HG03457 (cell line): Measurements from ENCODE around the gene LRRC40.
"Not testable (repeated sequence)": the region's sequence is repeated elsewhere in the genome, so short reads cannot be mapped to it uniquely, and the experiment has no call there.

Experiments
- ATAC-seq: cut with Tn5 transposase; IDR thresholded peaks from one replicate; pipeline ENCODE4 v1.9.1; 2021; ENCODE audit warnings: moderate number of reproducible peaks; ENCODE audit not compliant: unreplicated experiment

The LRRC40 gene

GRCh38 chr1:70204139-70204538 lies 1.2 kb downstream of the LRRC40 start:
- no peak for ATAC-seq

DNA sequence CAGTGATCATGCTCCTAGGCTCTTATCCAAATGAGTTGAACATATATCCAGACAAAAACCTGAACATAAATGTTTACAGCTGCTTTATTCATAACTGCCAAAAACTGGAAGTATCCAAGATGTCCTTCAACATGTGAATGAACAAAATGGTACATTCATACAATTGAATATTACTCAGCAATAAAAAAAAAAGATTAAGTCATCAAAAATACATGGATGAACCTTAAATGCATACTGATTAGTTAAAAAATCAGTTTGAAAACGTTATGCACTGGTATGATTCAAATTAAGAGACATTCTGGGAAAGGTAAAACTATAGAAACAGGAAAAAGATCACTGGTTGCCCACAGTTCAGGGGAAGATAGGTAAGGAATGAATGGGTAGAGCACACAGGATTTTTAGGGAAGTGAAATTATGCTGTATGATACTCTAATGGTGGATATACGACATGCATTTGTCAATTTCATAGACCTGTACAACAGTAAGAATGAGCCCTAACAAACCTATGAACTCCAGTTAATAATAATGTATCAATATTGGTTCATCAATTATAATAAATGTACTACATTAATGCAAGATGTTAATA lies 3.1 kb downstream of the LRRC40 start:
- ATAC-seq: no peak

DNA sequence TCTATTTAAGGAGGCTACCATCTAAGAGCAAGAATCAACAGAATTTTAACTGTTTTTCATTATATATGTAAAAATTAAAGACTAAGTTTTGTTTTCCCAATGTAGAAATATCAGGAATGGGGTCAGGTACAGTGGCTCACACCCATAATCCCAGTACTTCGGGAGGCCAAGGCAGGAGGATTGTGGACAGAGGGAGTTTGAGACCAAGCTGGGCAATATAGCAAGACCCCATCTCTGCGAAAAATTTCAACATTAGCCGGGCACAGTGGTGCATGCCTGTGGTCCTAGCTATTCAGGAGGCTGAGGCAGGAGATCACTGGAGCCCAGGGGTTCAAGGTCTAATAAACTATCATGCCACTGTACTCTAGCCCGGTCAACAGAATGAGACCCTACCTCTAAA lies 5.3 kb downstream of the LRRC40 start:
- ATAC-seq: no peak

GRCh38 chr1:70196333-70196732 lies 9.0 kb downstream of the LRRC40 start:
- no peak for ATAC-seq

DNA sequence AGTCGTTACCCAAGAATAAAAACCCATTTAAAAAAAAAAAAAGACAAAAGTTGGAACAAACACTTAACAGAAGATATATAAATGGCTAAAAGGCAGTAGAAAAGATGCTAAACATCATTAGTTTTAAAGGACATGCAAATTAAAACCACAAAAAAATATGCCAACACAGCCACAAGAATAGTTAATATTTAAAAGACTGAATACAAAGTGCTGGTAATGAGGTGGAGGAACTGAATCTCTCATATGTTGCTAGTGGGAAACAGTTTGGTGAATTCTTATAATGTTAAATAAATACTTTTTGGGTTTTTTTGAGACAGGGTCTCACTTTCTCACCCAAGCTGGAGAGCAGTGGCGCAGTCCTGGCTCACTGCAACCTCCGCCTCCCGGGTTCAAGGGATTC lies 10.0 kb downstream of the LRRC40 start:
- ATAC-seq: peak; percentile 85

GRCh38 chr1:70194601-70195000 lies 10.8 kb downstream of the LRRC40 start:
- no peak for ATAC-seq

DNA sequence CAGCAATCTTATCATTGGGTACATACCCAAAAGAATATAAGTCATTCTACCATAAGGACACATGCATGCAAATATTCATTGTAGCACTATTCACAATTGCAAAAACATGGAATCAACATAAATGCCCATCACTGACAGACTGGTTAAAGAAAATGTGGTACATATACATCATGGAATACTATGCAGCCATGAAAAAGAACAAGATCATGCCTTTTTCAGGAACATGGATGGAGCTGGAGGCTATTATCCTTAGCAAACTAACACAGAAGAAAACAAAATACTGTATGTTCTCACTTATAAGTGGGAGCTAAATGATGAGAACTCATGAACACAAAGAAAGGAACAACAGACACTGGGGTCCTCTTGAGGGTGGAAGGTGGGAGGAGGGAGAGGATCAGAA lies 12.9 kb downstream of the LRRC40 start:
- ATAC-seq: not testable (repeated sequence)

- no peak for ATAC-seq
Measured at GRCh38 chr1:70190180-70190579, 15.2 kb downstream of the LRRC40 start.

DNA sequence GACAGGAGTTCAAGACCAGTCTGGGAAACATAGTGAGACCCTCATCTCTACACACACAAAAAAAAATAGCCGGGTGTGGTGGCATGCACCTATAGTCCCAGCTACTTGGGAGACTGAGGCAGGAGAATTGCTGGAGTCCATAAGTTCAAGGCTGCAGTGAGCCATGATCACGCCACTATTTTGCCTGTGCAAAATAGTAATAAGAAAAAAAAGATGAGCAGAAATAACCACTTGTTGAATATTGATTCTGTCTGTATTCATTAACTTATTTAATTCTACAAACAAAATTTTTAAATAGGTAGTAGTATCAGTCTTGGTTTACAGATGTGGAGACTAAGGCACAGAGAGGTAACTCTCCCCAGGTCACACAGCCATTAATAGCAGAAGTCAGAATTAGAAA lies 16.9 kb downstream of the LRRC40 start:
- no peak for ATAC-seq

GRCh38 chr1:70185181-70185580 lies 20.2 kb downstream of the LRRC40 start:
- not testable (repeated sequence) for ATAC-seq

GRCh38 chr1:70171512-70171911 lies 33.9 kb downstream of the LRRC40 start:
- ATAC-seq: no peak

DNA sequence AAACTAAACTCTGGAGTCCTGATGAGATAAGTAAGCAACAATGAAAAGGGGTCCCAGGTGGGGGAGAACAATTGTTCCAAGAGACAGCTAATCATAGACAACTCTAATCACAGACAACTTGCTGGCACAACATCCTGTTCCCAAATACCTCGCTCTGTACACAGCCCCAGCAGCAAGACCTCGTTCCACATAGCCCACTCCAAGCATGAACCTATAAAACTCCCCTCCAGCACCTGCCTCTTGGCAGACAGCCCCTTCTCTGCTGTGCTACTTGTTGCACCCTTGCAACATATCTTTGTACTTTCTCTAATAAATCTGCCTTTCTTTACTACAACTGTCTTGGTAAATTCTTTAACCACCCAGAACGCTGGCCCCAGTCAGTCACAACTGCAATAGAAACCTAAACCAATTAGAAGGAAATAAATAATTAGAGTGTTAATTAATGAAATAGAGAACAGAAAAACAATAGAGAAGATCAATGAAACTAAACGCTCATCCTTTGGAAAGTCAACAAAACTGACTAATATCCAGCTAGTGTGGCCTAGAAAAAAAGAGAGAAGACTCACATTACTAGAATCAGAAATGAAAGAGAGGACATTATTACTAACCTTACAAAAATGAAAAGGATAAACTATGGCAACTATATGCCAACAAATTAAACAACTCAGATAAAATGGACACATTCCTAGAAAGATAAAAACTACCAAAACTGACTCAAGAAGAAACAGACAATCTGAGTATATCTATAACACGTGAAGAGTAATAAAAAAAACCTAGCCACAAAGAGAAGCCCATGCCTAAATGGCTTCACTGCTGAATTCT lies 36.1 kb downstream of the LRRC40 start:
- no peak for ATAC-seq

GRCh38 chr1:70168283-70168682 lies 37.1 kb downstream of the LRRC40 start:
- ATAC-seq: no peak

DNA sequence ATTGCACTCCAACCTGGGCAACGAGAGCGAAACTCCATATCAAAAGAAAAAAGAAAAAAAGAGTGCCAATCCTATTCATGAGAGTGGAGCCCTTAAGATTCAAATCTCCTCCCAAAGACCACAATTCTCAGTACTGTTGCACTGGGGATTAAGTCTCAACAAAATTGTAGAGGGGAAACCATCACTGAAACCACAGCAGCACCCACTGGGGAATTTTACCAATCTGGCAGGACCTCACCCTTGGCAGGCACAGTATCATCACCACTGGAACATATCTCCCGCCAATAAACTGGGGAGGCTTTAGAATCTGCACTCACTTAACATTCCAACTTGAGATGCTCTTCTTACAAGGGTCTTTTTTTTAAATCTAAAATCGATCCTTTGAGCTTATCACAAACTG lies 41.0 kb downstream of the LRRC40 start:
- ATAC-seq: no peak

DNA sequence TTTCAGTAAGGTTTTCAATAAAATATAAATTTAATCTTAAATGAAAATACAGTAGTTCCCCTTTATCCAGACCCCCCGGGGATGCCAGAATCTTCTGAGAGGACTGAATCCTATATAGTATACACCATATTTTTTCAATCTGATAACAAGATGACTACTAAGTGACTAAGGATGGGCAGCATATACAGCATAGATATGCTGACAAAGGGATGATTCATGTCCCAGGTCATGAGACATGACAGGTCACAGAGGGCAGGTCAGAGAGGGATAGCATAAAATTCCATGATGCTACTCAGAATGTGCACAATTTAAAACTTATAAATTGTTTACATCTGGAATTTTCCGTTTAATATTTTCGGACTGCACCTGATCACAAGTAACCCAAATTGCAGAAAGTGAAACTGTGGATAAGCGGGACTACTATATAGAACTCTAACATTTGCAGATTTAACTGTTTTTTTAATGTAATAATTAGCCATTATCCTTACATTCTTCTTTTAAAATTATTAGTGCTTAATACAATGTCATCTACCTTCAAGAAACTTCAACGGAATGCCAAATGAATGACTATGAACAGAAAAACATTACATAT lies 48.8 kb downstream of the LRRC40 start:
- no peak for ATAC-seq

DNA sequence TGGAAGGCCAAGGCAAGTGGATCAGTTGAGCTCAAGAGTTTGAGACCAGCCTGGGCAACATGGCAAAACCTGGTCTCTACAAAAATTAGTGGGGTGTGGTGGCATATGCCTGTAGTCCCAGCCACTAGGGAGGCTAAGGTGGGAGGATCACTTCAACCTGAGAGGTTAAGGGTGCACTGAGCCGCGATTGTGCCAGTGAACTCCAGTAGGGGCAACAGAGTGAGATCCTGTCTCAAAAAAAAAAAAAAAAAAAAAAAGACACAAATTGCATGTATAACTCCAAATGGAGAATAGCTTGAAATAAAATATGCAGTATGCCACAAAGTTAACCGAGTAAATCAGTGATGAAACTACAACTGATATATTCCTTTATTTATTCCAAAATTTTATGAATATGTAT lies 51.6 kb downstream of the LRRC40 start:
- ATAC-seq: no peak

GRCh38 chr1:70150444-70150843 lies 54.9 kb downstream of the LRRC40 start:
- no peak for ATAC-seq

- no peak for ATAC-seq
Measured at GRCh38 chr1:70146488-70146887, 58.9 kb downstream of the LRRC40 start.

DNA sequence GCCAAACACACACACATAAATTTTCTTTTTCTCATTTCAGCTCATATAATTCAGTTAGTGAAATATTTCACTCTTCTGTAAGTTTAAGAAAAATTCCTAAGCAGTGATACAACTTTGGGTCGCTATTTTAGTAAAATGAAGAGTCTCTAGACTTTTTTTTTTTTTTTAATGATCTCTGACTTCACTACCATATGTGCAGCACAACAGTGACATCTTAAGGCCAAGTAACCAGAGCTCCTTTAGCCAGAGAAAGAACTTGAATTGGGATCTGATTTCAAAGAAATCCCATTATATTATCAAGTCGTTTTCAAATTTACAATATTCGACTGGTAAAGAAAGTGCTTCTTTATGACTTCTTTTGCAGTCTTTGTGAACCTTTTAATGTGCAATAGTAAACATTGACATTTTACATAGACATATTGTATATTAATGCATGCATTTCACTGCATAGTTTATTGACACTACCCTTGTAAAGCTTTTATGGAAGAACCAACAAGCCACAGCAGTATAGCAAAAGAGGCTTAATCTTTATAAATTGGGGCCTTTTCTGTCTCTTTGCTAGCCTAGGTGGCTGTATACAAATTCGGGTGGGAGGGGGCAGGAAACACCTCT lies 62.2 kb downstream of the LRRC40 start:
- no peak for ATAC-seq

- no peak for ATAC-seq
Measured at GRCh38 chr1:70142075-70142474, 63.3 kb downstream of the LRRC40 start.

DNA sequence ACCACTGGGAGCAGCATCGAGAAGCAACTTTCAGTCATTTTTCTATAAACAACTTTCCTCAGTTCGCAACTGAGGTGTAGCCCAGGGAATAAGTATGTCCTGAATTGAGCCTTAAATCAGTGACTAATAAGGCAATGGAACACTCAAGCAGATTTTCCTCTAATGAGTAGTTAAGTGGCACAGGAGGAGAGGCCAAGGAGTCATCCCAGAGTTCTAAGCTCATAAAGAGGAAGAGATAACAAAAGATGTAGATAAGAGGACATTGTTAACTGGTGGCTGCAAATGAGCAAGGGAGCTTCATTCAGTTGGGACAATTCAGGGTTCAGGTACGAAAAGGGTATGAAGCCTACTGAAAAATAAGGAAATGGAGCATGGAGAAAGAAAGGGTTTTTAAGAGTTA lies 64.5 kb downstream of the LRRC40 start:
- ATAC-seq: no peak

- no peak for ATAC-seq
Measured at GRCh38 chr1:70140343-70140742, 65.0 kb downstream of the LRRC40 start.
